Endothelial cell of umbilical vein (primary cell): Measurements from ENCODE around the gene KRTAP22-1. TPM values are rescaled to one million over a fixed set of nuclear protein-coding genes. Genes with fewer than 3 reads are reported as not detected.

ENCODE experiments used
- BruUV-seq: library from RNA; stranded (reverse); fragments of 400-500 nt; replicated peaks from 2 replicates; lab custom pipeline; 2021; lab: Mats Ljungman, UMichigan
- CTCF ChIA-PET: fragments of 300-600, 350-600 bp; sonication (Branson Sonifier 250); formaldehyde crosslinking; loops from one replicate; lab custom pipeline; 2021; ENCODE audit warnings: antibody characterized with exemption, inconsistent platforms; lab: Charles Lee
- POLR2A ChIA-PET: fragments of 300-600, 350-600 bp; sonication (Branson Sonifier 250); formaldehyde crosslinking; loops from one replicate; lab custom pipeline; 2021; ENCODE audit warnings: antibody characterized with exemption, inconsistent platforms; lab: Charles Lee
- DNase-seq: peaks from one replicate; pipeline ENCODE4 v3.0.0-alpha.2; 2011; ENCODE audit warnings: low read depth, low spot score
- FAIRE-seq: peaks from 2 replicates; lab custom pipeline; 2011; peaks lifted over from hg19 to GRCh38; lab: Jason Lieb, UNC
- H2AFZ ChIP-seq: 2 replicates; pipeline ENCODE4 v1.6.0; 2012; ENCODE audit warnings: low read depth, low read length, control low read depth, inconsistent platforms
- H3K27ac ChIP-seq: 2 replicates; pipeline ENCODE4 v1.5.1; 2011; ENCODE audit warnings: low read depth, mild to moderate bottlenecking, control low read depth, low read length, moderate library complexity; ENCODE audit not compliant: insufficient read depth
- H3K27me3 ChIP-seq, 2 experiments: 2 replicates each; pipeline versions ENCODE4 v1.6.0 to v1.6.1; 2011; ENCODE audit warnings: low read length in 2 of 2, mixed read lengths in 1 of 2; ENCODE audit not compliant: control insufficient read depth in 2 of 2, insufficient read depth in 2 of 2
- H3K36me3 ChIP-seq, 2 experiments: 2 replicates in 1 of 2; 3 replicates in 1 of 2; pipeline ENCODE4 v1.5.1; 2011; ENCODE audit warnings: low read length in 2 of 2, mild to moderate bottlenecking in 1 of 2, moderate library complexity in 1 of 2; ENCODE audit not compliant: control insufficient read depth in 2 of 2, insufficient read depth in 2 of 2; ENCODE audit errors: extremely low read depth in 1 of 2
- H3K4me1 ChIP-seq: 3 replicates; pipeline ENCODE4 v1.5.1; 2011; ENCODE audit warnings: mild to moderate bottlenecking, low read length; ENCODE audit not compliant: control insufficient read depth, insufficient read depth; ENCODE audit errors: extremely low read depth
- H3K4me2 ChIP-seq: 2 replicates; pipeline ENCODE4 v1.6.1; 2011; ENCODE audit warnings: low read length, control low read depth, mixed read lengths; ENCODE audit not compliant: insufficient read depth
- H3K4me3 ChIP-seq, 3 experiments: fragments of 200-600 bp in 1 of 3; sonication (generic), shearing (Covaris generic) in 1 of 3; replicated peaks in 1 of 3; 2 replicates each; pipeline ENCODE4 v1.5.1; 2011 to 2016; ENCODE audit warnings: control low read depth in 3 of 3, low read length in 3 of 3, mild to moderate bottlenecking in 2 of 3, inconsistent platforms in 1 of 3, low read depth in 1 of 3, moderate library complexity in 1 of 3; ENCODE audit not compliant: insufficient read depth in 1 of 3
- H3K79me2 ChIP-seq: 2 replicates; pipeline ENCODE4 v1.6.0; 2012; ENCODE audit warnings: low read length, inconsistent platforms; ENCODE audit not compliant: control insufficient read depth, insufficient read depth
- H3K9ac ChIP-seq: replicated peaks from 2 replicates; pipeline ENCODE3; 2011; ENCODE audit warnings: low read length, control low read depth; ENCODE audit not compliant: insufficient read depth; ENCODE audit errors: extremely low read depth
- H3K9me1 ChIP-seq: replicated peaks from 3 replicates; pipeline ENCODE4 v1.6.0; 2011; ENCODE audit warnings: mild to moderate bottlenecking, low read length; ENCODE audit not compliant: control insufficient read depth, insufficient read depth; ENCODE audit errors: extremely low read depth
- H3K9me3 ChIP-seq: replicated peaks from 2 replicates; pipeline ENCODE4 v1.5.1; 2012; ENCODE audit warnings: low read length, inconsistent platforms; ENCODE audit not compliant: control insufficient read depth, insufficient read depth
- H4K20me1 ChIP-seq: replicated peaks from 2 replicates; pipeline ENCODE3; 2011; ENCODE audit warnings: mild to moderate bottlenecking, low read length; ENCODE audit not compliant: control insufficient read depth, insufficient read depth; ENCODE audit errors: extremely low read depth
- EZH2 ChIP-seq: IDR thresholded peaks from 2 replicates; pipeline ENCODE4 v1.6.1; 2012; ENCODE audit warnings: borderline replicate concordance, low read depth, mild to moderate bottlenecking, moderate library complexity, low read length, inconsistent platforms; ENCODE audit not compliant: severe bottlenecking
- FOS ChIP-seq: IDR thresholded peaks from 2 replicates; pipeline ENCODE4 v1.6.1; 2011; ENCODE audit warnings: mild to moderate bottlenecking, low read length, moderate library complexity, borderline replicate concordance; ENCODE audit not compliant: insufficient read depth
- GATA2 ChIP-seq: IDR thresholded peaks from 2 replicates; pipeline ENCODE4 v1.7.0; 2011; ENCODE audit warnings: low read depth, mild to moderate bottlenecking, moderate library complexity, mixed read lengths, low read length; ENCODE audit not compliant: insufficient read length, insufficient read depth
- JUN ChIP-seq: IDR thresholded peaks from 2 replicates; pipeline ENCODE4 v1.6.1; 2011; ENCODE audit warnings: borderline replicate concordance, low read depth; ENCODE audit not compliant: insufficient read length, insufficient read depth
- MYC ChIP-seq: IDR thresholded peaks from one replicate; pipeline ENCODE4 v1.6.1; 2011; ENCODE audit warnings: mild to moderate bottlenecking, low read depth, low read length
- POLR2A ChIP-seq: IDR thresholded peaks from 2 replicates; pipeline ENCODE4 v1.6.1; 2012; ENCODE audit warnings: low read depth, mild to moderate bottlenecking, control low read depth, low read length
- POLR2AphosphoS5 ChIP-seq: IDR thresholded peaks from 2 replicates; pipeline ENCODE4 v1.6.1; 2012; ENCODE audit warnings: low read depth, mild to moderate bottlenecking, control low read depth, low read length, moderate library complexity; ENCODE audit not compliant: insufficient read depth
- dilution Hi-C: fragments of 300-500 bp; cut with MboI; formaldehyde crosslinking; loops from one replicate; pipeline ENCODE4 v1.15.0; 2019; ENCODE audit warnings: low sequenced_read_pairs; ENCODE audit not compliant: extremely low pct_ligation_motif_present
- intact Hi-C: fragments of 100-400 bp; cut with micrococcal nuclease; formaldehyde crosslinking; loops from one replicate; pipeline ENCODE4 v1.10.0; 2022
- polyA plus RNA-seq, 4 experiments: library from polyadenylated mRNA; depleted of rRNA in 3 of 4; stranded (reverse) in 3 of 4; unstranded in 1 of 4; fragments of >200 nt; gene quantifications; 2 replicates each; pipeline versions ENCODE4 v1.2.1 to v1.2.3, GENCODE V29; 2011 to 2012; ENCODE audit warnings: missing spikeins in 1 of 4
- total RNA-seq: library from RNA; stranded (reverse); gene quantifications from 2 replicates; pipeline ENCODE4 v1.2.3, GENCODE V29; 2021
- TF ChIP-seq, protein P1 (sequence below): IDR thresholded peaks from 2 replicates; pipeline ENCODE4 v1.6.1; 2011; ENCODE audit not compliant: insufficient read depth, insufficient read length
- TF ChIP-seq, protein P2 (sequence below), 2 donors: IDR thresholded peaks; 1 replicate in 1 of 2; 2 replicates in 1 of 2; pipeline ENCODE4 v1.5.1; 2011; ENCODE audit warnings: low read length in 2 of 2, mild to moderate bottlenecking in 2 of 2, moderate library complexity in 2 of 2, control low read depth in 1 of 2, inconsistent platforms in 1 of 2, low read depth in 1 of 2; ENCODE audit not compliant: insufficient read depth in 1 of 2; ENCODE audit errors: extremely low read depth in 1 of 2

The KRTAP22-1 gene
- total and polyA plus RNA-seq, 2 donors (not counting 3 experiments of a cell fraction or from before 2014, with no cell fraction given), result not detected

DNA sequence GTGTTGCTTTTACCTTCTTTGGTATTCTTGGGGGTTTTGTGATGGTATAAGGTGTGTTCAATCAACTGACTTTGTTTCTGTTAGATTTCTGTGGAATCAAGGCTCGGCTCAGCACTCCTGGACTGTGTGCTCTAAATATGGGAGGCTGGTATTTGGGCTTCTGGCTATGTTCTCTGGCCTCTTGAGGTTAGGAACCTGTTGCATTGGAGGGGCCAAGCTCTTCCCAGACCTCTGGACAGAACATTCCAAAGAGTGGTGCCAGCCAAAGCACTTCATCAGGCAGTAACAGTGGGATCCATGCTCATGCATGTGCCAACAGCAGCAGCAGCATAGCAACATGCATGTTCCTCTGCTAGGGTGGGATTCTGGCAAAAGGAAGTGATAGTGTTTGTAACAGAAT lies 48.1 kb upstream of the KRTAP22-1 start:
- Histone ChIP-seq H3K9ac (no peak overlapping the region), H2AFZ (no peak overlapping the region), H3K27me3 (no peaks in the 10 kb centered on the region), H3K9me1 (no peaks in the 10 kb centered on the region), H3K79me2 (no peaks in the 10 kb centered on the region), H3K9me3 (no peaks in the 10 kb centered on the region), H4K20me1 (no peaks in the 10 kb centered on the region), H3K4me3 (no peak overlapping the region), H3K4me1 (no peaks in the 10 kb centered on the region), H3K4me2 (no peak overlapping the region), H3K27ac (no peak overlapping the region), H3K36me3 (no peaks in the 10 kb centered on the region)
- POLR2A ChIA-PET, result no interaction called here
- dilution Hi-C loops, result no loop called here
- BruUV-seq, result no TSS peak
- no peak for FAIRE-seq
- CTCF ChIA-PET, result no interaction called here
- DNase-seq, result no peak
- TF ChIP-seq POLR2A (no peak), MYC (no peak), FOS (no peak), JUN (no peak)
- TF ChIP-seq, protein P1, sequence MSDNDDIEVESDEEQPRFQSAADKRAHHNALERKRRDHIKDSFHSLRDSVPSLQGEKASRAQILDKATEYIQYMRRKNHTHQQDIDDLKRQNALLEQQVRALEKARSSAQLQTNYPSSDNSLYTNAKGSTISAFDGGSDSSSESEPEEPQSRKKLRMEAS, result no peak
- intact Hi-C loops, result no loop called here

DNA sequence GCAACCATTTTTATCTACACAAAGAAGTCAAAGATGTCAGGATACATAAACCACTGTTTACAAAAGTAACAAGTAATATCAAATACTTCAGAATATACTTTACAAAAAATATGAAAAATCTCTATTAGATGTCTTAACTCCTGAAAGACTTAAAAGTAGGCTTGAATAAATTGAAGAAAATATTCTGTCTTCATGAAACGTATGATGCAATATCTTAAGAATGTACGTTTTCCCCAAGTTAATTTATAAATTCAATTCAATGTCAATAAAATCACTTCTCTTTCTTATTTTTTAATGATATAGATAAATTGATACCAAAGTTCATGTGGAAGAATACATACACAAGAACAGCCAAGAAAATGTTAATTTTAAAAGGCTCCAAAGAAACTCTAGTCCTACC lies 45.8 kb upstream of the KRTAP22-1 start:
- Histone ChIP-seq H2AFZ (no peak overlapping the region), H3K9ac (no peak overlapping the region), H3K79me2 (no peaks in the 10 kb centered on the region), H3K9me1 (no peaks in the 10 kb centered on the region), H3K27ac (no peak overlapping the region), H3K4me1 (no peaks in the 10 kb centered on the region), H3K4me2 (no peak overlapping the region), H3K27me3 (no peaks in the 10 kb centered on the region), H3K9me3 (peaks cover 2% of the 10 kb centered on the region), H4K20me1 (no peaks in the 10 kb centered on the region), H3K4me3 (no peak overlapping the region), H3K36me3 (no peaks in the 10 kb centered on the region)
- CTCF ChIA-PET, result no interaction called here
- TF ChIP-seq, protein P1, result no peak
- TF ChIP-seq EZH2 (no peak), MYC (no peak), POLR2AphosphoS5 (no peak), FOS (no peak), POLR2A (no peak), GATA2 (no peak), JUN (no peak)
- TF ChIP-seq, protein P2, sequence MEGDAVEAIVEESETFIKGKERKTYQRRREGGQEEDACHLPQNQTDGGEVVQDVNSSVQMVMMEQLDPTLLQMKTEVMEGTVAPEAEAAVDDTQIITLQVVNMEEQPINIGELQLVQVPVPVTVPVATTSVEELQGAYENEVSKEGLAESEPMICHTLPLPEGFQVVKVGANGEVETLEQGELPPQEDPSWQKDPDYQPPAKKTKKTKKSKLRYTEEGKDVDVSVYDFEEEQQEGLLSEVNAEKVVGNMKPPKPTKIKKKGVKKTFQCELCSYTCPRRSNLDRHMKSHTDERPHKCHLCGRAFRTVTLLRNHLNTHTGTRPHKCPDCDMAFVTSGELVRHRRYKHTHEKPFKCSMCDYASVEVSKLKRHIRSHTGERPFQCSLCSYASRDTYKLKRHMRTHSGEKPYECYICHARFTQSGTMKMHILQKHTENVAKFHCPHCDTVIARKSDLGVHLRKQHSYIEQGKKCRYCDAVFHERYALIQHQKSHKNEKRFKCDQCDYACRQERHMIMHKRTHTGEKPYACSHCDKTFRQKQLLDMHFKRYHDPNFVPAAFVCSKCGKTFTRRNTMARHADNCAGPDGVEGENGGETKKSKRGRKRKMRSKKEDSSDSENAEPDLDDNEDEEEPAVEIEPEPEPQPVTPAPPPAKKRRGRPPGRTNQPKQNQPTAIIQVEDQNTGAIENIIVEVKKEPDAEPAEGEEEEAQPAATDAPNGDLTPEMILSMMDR (IDR thresholded peaks at IDR 0.05; ENCODE audit: extremely low read depth in 1 of 2, insufficient read depth in 1 of 2, low read depth in 1 of 2, low read length in 2 of 2), result no peak
- DNase-seq (no peak), FAIRE-seq (no peak)
- dilution Hi-C loops, result no loop called here
- no TSS peak for BruUV-seq
- intact Hi-C loops, result no loop called here
- POLR2A ChIA-PET, result no interaction called here
